HG03066 (cell line): Measurements from ENCODE around the gene DAP.
"Not testable (repeated sequence)": the region's sequence is repeated elsewhere in the genome, so short reads cannot be mapped to it uniquely, and the experiment has no call there.

Source experiments
- ATAC-seq: cut with Tn5 transposase; IDR thresholded peaks from one replicate; pipeline ENCODE4 v1.9.1; 2021; ENCODE audit warnings: low read depth; ENCODE audit not compliant: unreplicated experiment

DAP gene

DNA sequence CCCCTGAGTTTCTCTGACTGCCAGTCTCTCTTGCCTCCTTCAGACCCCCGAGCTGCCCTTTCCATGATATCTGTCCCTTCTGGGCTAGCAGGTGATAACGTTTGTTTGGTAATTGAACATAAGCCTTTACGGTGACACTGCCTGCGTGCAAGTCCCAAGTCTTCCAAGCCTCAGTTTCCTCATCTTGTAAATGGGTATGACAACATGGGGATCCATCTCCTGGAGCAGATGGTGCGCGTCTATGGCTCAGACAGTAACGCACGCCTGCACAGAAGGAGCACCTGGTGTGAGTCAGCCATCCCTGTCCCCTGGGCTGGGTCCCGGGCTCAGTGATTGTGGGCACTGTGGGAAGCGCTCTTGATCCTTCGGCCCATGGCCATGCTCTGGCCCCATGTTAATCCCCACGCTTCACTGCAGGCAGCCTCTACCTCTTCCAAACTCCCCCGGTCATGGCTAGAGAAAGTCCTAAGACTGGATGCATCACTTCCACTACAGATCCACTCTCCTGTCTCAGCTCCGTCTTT, 85.8 kb downstream of the DAP start:
- ATAC-seq, result no peak

DNA sequence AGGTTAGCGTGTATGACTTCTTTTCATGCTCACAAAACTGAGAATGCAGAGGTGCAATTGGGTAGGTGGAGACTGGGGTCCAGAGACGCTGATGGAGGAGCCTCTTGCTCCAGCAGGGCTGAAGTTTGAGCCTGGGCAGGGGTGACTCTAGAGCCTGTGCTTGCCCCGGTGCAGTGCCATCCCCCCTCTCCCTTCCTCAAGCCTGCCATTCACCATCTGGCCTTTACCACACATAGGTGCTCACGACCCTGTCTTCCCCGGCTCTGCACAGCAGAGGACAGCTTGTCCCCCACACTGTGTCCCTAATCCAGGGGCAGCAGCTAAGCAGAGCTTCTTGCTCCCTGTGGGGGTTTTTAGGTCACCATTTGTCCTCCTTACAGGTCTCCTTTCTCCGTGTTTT, 86.5 kb downstream of the DAP start:
- ATAC-seq, result no peak

DNA sequence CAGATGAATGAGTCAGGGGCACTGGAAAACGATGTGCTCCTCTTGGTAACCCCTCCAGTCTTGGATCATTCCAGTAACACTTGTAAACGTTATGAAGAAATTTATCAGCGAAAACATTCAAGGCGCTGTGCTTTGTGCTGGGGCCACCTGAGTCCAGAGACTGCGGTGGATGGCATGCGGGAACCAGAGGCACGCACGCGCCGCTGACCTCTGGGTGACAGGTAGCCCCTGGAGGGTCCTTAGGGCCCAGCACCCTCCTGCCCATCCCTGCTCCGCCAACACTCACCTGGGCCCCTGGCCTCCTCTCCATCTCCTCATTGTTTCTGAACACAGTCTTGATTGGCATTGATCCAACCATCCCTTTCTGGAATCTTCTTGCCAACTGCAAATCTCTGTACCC, 86.9 kb downstream of the DAP start:
- ATAC-seq, result no peak

DNA sequence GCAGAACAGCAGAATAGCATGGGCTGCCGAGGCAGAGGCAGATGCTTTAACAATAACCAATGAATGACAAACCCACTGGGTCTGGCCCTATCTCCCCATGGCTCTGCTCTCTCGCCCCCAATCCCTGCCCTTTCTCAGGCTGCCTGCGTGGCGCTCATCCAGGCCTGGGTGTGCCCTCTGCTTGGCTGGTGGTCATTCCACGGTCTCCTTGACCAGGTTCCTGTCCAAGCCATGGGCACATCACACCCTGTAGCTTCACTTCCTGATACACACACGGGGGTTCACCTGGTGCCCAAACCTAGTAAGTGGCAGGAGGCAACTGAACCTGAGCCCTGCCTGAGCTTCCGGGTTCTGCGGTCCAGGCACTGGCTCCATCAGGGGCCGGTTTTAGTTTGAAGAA, 87.6 kb downstream of the DAP start:
- ATAC-seq, result no peak

DNA sequence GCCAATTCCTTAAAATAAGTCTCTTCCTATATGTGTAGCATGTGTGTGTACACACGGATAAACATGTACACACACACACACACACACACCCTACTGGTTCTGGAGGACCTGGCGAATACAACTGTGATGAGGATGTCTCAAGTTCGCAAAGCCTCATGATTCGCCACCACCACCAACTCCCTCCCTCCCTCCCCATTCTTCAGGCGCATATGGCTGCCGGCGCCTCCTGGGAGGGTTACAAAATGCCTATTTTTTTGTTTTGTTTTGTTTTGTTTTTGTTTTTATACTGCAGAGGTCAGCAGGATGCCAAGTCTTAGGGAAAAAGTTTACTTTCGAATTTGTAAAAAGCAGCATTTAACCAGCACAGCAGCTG, 88.0 kb downstream of the DAP start:
- ATAC-seq, result no peak

DNA sequence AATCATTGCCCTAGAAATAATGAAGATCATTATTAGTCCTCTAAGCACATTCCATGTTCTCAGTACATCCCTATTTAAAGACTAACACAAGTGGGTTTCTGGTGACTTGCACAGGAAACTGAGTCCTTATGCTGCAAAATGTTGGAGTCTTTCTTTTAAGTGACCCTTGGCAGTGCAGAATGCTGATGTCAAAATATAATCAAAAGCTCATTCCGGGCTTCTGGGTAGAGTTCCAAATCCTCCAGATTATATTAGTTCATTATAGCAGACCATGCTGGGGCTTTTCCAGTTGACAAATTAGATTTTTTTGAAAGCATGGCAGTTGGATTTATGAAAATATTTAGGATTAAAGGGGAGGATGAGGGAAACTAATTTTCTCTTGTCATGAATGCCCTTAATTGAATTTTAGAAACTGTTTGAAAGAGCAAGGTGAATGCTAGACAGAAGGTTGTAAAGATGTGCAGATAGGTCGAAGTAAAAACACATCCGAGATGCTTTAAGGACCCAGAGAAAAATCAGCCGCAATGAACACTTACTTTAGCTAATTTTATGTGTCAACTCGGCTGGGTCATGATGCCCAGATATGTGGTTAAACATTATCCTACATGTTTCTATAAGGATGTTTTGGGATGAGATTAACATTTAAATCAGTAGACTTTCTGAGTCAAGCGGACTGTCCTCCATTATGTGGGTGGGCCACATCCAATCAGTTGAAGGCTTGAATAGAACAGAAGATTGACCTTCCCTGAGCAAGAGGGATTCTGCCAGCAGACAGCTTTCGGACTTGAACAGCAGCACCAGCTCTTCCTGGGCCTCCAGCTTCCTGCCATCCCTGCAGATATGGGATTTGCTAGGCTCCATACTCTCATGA, 88.7 kb downstream of the DAP start:
- ATAC-seq, result no peak

DNA sequence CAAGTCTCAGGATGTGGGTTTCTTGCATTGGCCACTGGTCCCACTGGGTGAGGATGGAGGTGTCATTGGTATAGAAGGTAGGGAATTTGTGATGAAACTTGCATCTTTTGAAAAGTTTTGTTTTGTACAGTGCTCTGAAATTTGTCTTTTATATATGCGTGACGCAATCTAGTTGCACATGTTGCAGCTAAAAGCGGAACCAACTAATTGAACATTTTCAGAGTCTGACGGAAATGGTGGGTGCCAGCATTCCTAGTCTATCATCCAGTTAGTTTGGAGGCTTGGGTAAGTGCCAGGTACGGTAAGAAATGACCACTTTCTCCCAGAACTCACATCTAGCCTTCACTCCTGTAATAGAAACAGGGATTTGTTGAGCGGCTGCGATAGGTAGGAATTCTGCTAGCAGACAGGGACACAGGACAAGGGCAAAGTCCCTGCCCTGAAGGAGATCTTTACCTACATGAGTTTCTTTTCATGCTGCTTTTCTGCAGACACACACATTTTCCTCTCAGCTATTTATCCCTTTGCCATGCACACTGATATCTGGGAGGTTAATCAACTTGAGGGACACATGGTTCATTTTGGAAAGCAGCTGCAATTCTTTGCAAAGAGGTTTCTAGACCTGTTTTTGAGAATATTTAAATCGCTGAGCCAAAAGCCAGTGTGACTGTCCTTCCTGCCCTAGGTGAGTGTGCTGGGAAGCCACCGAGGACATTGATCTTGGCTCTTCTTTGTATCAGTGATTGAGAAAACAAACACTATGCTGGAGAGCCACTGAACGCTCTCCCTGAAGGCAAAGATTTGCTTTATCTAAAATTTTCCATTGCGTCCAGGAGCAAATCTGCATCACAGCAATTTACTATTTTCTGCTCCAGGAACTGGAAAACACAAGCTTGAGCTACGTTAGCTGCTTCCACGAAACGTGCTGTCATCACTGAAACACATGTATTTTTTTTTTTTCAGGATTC, 89.7 kb downstream of the DAP start:
- ATAC-seq, result no peak

DNA sequence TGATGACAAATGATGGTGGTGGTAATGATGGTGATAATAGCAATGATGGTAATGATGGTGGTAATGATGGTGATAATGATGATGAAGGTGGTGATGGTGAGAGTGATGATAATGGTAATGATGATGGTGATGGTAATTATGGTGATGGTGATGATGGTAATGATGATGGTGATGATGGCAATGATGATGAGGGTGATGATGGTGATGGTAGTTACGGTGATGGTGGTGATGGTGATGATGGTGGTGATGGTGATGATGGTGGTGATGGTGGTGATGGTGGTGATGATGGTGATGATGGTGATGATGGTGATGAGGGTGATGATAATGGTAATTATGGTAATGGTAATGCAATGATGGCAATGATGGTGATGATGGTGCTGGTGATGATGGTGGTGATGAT, 91.1 kb downstream of the DAP start:
- no peak for ATAC-seq

DNA sequence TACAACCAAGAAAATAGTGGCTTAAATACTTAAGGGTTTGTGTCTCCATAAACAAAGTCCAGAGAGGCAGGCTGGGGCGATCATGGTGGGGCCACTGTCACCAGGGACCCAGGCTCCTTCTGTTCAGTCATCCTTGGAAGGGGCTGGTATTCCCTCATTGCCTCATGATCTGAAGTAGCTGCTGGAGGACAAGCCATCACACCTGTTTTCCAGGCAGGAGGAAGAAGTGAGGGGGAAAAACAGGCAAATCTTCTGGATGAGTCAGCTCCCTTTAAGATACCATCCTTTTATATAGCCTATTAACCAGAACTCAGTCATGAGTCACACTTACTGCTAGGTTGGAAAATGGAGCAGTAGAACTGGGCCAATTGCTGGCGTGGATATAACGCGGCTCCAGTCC, 92.3 kb downstream of the DAP start:
- no peak for ATAC-seq

DNA sequence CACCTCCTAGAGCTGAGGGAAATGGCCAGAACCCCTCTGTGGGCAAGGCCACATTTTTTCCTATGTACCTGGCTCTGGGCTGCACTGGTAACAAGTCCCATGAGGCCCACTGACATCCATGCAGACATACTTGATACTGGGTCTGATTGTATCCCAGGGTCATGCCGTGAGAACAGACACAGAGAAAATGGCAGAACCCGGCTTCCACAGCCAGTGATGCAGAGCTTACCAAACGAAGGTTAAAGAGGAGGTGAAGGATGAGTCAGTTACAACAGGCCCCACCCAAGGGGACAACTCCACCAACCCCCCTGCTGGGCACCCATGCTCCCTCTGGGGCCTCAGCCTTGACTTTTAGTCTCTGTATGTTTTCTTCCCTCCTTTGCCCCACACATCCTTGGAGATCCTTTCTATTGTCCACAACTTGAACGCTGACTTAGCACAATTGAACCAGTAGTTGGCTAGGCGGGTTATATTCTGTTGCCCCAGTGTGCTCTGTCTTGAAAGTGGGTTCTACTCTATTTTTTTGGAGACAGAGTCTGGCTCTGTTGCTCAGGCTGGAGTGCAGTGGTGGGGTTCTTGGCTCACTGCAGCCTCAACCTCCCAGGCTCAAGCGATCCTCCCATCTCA, 93.5 kb downstream of the DAP start:
- no peak for ATAC-seq

DNA sequence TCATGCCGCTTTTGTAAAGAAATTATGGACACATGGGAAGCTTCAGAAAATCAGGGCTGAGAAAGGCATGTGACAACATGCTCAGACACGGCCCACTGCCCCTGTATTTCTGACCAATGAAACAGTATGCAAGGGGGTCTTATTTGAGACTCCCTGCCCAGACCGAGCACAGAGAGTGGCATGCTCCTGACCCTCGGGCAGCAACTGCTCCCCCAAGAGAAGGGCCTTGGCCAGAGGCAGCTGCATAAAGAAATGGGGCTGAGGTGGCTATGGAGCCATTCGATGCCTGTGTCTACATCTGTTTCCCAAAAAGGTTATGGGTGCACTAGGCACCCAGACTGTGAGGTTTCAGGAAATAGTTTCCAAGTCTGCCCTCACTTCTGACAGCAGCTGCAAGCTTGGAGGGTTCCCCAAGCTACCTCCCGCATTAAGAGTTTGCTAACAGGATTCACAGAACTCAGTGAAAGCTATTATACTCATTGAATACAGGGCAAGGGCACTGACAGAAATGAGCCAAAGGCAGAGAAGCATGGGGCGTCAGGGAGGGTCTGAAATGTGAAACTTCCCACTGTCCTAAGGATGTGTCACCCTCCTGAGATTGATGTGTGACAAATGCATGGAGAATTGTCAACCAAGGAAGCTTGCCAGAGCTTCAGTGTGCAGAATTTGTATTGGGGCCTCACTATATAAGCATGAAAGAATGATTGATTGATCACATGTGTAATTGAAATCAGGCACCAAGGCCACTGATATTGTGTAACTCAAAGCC, 94.3 kb downstream of the DAP start:
- ATAC-seq, result no peak

DNA sequence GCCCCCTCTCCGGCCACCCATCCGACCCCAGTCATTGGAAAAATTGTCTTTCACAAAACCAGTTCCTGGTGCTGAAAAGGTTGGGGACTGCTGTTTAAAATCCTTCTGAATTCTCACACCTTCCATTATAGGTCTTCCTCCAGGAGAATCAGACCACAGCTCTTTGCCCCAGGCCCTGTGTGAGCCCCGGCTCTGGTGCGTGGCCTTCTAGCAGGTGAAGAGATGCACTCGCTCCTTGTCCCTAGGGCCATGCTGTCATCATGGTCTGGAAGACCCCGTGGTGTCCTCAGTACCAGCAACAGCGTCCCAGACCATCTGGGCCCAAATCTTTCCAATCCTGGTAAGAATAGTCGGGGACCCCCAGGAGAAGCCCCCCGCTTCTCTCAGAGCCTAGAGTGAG, 95.2 kb downstream of the DAP start:
- ATAC-seq, result no peak

DNA sequence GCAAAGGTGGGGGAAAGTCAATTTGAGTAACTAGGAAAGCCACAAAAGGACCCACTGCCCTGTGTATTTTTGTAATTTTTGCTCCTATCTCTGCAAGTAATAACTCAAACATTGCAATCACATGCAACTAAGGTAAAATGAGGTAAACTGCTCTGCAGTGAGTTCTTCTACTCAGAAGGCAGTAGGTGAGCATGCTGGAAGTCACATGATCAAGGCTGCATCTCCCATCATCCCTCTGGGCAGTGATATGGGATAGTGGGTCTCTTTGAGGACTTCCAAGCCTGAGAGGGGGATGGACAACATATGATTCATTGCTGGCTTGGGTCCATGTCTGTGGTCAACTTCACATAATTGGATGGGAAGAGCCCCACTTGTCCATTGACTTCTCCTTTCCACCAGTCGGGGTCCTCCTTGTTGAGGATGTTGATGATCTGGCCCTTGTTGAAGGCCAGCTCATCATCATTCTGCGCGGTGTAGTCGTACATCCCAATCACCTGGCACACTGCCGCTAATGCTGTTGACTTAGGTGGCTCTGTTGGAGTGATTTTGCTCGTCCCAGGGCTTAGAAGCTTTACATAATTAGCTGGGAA, 96.8 kb downstream of the DAP start:
- ATAC-seq, result not testable (repeated sequence)

DNA sequence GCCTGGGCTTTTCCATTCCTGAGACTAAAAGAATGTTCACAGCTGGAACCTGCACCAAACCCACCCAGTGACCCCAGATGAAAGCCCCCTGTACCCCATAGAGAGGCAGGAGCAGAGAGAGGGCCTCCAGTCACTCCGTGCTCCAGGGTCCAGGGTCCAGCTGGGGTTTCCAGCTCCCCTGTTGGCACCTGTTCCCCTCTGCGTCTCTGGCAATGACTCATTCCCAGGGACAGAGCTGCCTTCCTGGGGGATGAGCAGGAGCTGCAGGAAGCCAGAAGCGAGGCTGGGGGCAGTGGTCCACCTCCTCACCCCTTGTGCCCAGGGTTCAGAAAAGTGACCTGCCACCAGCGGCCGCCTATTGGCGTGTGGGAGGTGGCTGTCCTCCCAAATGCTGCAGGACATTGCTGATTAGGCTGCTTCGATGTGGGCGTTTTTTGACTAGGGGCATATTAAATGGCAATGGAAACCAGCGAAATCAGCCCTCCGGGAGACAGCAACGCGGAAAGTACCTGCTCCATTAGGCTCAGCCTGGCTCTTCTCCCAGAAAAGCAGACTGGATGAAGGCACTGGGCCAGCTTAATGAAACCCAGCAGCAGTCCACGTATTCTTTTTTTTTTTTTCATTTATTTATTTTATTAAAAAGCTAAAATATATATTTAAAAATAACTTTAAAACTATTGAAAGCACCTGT, 97.4 kb downstream of the DAP start:
- ATAC-seq, result no peak

DNA sequence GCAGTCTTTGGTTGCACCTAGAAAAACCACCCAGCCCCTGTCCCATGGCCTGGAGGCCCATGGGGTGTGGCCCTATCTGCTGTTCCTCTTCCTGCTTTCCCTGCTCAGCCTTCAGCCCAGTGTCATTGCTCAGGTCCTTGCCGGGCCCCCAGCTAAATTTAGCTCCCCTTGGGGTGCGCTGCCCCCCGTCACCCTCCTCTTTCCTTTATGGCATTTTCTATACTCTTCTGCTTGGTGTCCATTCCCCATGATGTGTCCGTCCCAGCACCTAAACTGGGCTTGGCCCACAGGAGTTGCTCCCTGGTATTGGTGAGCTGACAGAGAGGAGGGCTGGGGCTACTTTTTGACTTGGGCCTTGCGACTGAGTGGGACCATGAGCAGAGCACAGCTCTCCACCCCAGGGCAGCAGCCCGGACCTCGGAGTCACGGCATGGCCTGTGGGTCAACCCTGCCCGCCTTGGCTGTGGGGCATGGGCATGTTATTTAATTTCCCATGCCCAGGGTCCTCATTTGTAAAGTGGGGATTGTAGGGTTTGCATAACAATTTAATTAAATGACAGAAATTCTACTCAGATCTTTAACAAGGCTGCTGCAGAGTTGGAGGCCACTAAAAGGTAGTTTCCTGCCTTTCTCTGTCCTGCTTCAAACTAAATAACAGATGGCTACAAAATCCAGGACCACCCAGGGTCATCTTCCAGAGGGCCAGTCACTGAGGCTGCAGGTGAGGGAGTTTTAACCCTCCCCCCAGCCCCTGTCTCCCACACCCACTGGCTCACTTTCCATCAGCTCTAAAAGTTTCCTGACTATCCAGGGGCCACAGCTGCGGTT, 98.2 kb downstream of the DAP start:
- ATAC-seq, result no peak

DNA sequence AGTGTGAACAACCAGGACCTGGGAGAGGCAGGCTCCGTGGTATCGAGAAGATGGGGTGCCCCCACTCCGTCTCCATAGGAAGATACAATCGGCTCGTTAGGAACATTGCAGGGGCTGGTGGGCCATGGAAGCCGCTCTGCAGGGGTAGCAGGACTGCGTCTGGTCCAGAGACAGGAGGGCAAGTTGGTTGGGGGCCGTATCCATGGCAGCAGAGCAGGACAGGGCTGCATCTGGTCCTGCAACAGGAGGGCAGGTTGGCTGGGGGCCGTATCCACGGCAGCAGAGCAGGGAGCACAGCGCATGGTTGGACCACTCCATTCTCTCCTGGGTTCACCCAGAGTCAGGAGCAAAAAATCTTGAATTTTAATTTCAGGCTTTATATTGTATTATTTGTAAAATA, 99.0 kb downstream of the DAP start:
- ATAC-seq, result no peak

DNA sequence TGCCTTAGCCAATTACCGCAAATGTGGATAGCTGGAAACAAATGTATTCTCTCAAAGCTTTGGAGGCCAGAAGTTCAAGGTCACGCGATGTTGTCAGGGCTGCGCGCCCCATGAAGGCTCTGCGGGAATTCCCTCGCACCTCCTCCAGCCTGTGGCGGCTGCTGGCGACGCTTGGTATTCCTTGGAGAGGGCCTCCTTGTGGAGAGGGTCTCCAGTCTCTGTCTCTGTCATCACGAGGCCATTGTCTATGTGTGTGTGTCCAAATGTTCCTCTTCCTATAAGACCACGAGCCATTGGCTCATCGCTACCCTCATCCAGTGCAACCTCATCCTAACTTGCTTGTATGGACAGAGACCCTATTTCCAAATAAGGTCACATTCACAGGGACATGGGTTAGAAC, 99.6 kb downstream of the DAP start:
- ATAC-seq, result no peak

DNA sequence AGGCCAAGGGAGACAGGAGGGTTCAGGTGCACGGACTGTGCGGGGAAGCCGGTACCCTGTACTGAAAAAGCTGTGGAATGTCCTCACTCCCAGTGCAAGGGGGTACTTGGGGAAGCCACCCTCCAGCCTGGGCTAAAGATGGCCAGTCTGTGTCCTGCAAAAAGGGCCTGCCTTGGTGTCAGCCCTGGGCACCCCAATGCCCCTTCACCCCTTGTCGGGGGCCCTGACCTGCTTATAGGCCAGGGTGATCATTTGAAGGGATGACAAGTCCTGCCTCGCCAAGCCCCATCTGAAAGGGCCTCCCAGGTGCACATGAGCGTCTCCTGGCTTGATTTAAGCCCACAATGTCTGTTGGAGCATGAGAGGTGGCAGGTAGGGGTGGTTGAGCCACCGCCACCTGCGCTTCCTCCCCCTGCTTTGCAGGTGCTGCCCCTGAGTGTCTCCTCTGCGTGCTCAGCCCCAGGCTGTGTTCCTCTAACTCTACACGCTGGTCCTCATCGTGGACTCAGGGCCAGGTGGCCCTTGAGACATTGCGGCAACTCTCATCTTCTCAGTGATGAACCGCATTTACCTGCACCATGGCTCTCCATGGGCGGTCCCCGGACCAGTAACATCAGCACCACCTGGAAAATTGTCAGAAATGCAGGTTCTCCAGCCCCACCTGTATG, 100.2 kb downstream of the DAP start:
- no peak for ATAC-seq
